HepG2 (cell line): ENCODE measurements around the gene TM9SF3. TPM values are rescaled to one million over a fixed set of nuclear protein-coding genes. Genes with fewer than 3 reads are reported as not detected.
A peak's percentile ranks its signal among the peaks of the same experiment; 100 is the strongest.

ENCODE experiments used
- ATAC-seq: fragments of 200-7000 bp; cut with Tn5 transposase; 3 replicates; pipeline ENCODE4 v1.9.1; 2020; ENCODE audit warnings: mild to moderate bottlenecking, moderate library complexity
- BruUV-seq: library from RNA; stranded (reverse); fragments of 400-500 nt; replicated peaks from 2 replicates; lab custom pipeline; 2021; lab: Mats Ljungman, UMichigan
- CTCF ChIA-PET: fragments of 300-600 bp; formaldehyde crosslinking; extraction: SDS; loops from one replicate; lab custom pipeline; 2021; ENCODE audit warnings: low total read pairs, inconsistent platforms, low intra/inter-chr PET ratio; lab: Yijun Ruan, JAX
- POLR2A ChIA-PET: fragments of 350-600 bp; sonication (Branson Sonifier 250); formaldehyde crosslinking; loops from one replicate; lab custom pipeline; 2020; ENCODE audit warnings: antibody characterized with exemption, inconsistent platforms; lab: Yijun Ruan, JAX
- DNase-seq: peaks from one replicate; pipeline ENCODE4 v3.0.0-alpha.2; 2015; ENCODE audit warnings: low spot score
- FAIRE-seq: peaks from 3 replicates; lab custom pipeline; 2011; peaks lifted over from hg19 to GRCh38; lab: Jason Lieb, UNC
- H2AFZ ChIP-seq: one replicate; pipeline ENCODE4 v1.6.1; 2011; ENCODE audit warnings: low read length, inconsistent platforms
- H3K27ac ChIP-seq: fragments of 300-600 bp; 3 replicates; pipeline ENCODE4 v1.8.0; 2011; ENCODE audit warnings: mixed run types, mild to moderate bottlenecking, mixed read lengths, low read length, inconsistent platforms; ENCODE audit not compliant: insufficient read depth; ENCODE audit errors: extremely low read length
- H3K27me3 ChIP-seq, 2 experiments: fragments of 200-600 bp in 1 of 2; 2 replicates in 1 of 2; 3 replicates in 1 of 2; pipeline versions ENCODE4 v1.6.0 to v1.8.0; 2011; ENCODE audit warnings: low read length in 2 of 2, mild to moderate bottlenecking in 2 of 2, moderate library complexity in 2 of 2, inconsistent platforms in 1 of 2; ENCODE audit not compliant: insufficient read depth in 2 of 2, control insufficient read depth in 1 of 2
- H3K36me3 ChIP-seq, 2 experiments: fragments of 200-600 bp in 1 of 2; replicated peaks in 1 of 2; 2 replicates in 1 of 2; 3 replicates in 1 of 2; pipeline versions ENCODE4 v1.5.1 to v1.8.0; 2011; ENCODE audit warnings: low read length in 2 of 2, inconsistent platforms in 1 of 2; ENCODE audit not compliant: insufficient read depth in 2 of 2, control insufficient read depth in 1 of 2
- H3K4me1 ChIP-seq: 2 replicates; pipeline ENCODE4 v1.5.1; 2012; ENCODE audit warnings: low read length, inconsistent platforms; ENCODE audit not compliant: insufficient read depth
- H3K4me2 ChIP-seq: 2 replicates; pipeline ENCODE4 v1.6.0; 2011; ENCODE audit warnings: low read depth, low read length, inconsistent platforms
- H3K4me3 ChIP-seq, 3 experiments: fragments of 200-600 bp in 1 of 3; sonication (generic), shearing (Covaris generic) in 1 of 3; replicated peaks in 1 of 3; 2 replicates each; pipeline ENCODE4 v1.5.1; 2011 to 2016; ENCODE audit warnings: low read length in 3 of 3, inconsistent platforms in 2 of 3, low read depth in 2 of 3, mild to moderate bottlenecking in 2 of 3, control low read depth in 1 of 3, mixed read lengths in 1 of 3; ENCODE audit not compliant: insufficient read depth in 1 of 3
- H3K79me2 ChIP-seq: one replicate; pipeline ENCODE4 v1.6.1; 2011; ENCODE audit warnings: low read length, inconsistent platforms; ENCODE audit not compliant: insufficient read depth
- H3K9ac ChIP-seq: 2 replicates; pipeline ENCODE4 v1.6.0; 2011; ENCODE audit warnings: mild to moderate bottlenecking, low read depth, low read length, inconsistent platforms; ENCODE audit not compliant: insufficient read depth
- H3K9me3 ChIP-seq: 2 replicates; pipeline ENCODE4 v1.5.1; 2012; ENCODE audit warnings: mild to moderate bottlenecking, low read length
- H4K20me1 ChIP-seq: 2 replicates; pipeline ENCODE4 v1.6.0; 2011; ENCODE audit warnings: inconsistent platforms, mild to moderate bottlenecking, low read length, moderate library complexity; ENCODE audit not compliant: insufficient read depth
- CHD2 ChIP-seq: IDR thresholded peaks from 2 replicates; pipeline ENCODE4 v1.6.1; 2011; ENCODE audit warnings: low read depth, low read length, improper control_type of control experiment
- MAFK ChIP-seq, 2 experiments: IDR thresholded peaks in 1 of 2; conservative IDR thresholded peaks in 1 of 2; 2 replicates each; pipeline ENCODE4 v1.6.1; 2011; ENCODE audit warnings: improper control_type of control experiment in 2 of 2, low read length in 2 of 2
- MED13 ChIP-seq: sonication (generic); formaldehyde crosslinking; IDR thresholded peaks from 2 replicates; pipeline ENCODE4 v1.5.0; 2020; ENCODE audit warnings: missing genetic modification reagents
- MEIS2 ChIP-seq: sonication (generic); formaldehyde crosslinking; IDR thresholded peaks from 2 replicates; pipeline ENCODE4 v1.9.0; 2021; ENCODE audit warnings: mild to moderate bottlenecking, missing genetic modification reagents
- NFKBIZ ChIP-seq: IDR thresholded peaks from 2 replicates; pipeline ENCODE4 v1.6.1; 2018; ENCODE audit warnings: missing genetic modification reagents, missing compliant biosample characterization
- NFYB ChIP-seq: sonication (generic); formaldehyde crosslinking; IDR thresholded peaks from 2 replicates; pipeline ENCODE4 v1.4.0; 2020; ENCODE audit warnings: missing genetic modification reagents
- NR1H2 ChIP-seq: sonication (generic); formaldehyde crosslinking; IDR thresholded peaks from 2 replicates; pipeline ENCODE4 v1.8.1; 2022; ENCODE audit warnings: low read depth, missing genetic modification reagents, borderline replicate concordance
- RARA ChIP-seq: IDR thresholded peaks from 2 replicates; pipeline ENCODE4 v1.6.1; 2016; ENCODE audit warnings: missing genetic modification reagents, missing compliant biosample characterization
- SNAPC2 ChIP-seq: sonication (generic); formaldehyde crosslinking; IDR thresholded peaks from 2 replicates; pipeline ENCODE4 v1.8.1; 2022; ENCODE audit warnings: mild to moderate bottlenecking, missing genetic modification reagents
- TOPORS ChIP-seq: sonication (generic); formaldehyde crosslinking; IDR thresholded peaks from 2 replicates; pipeline ENCODE4 v1.8.0; 2023; ENCODE audit warnings: mild to moderate bottlenecking, missing genetic modification reagents
- ZNF232 ChIP-seq: sonication (generic); formaldehyde crosslinking; IDR thresholded peaks from 2 replicates; pipeline ENCODE4 v1.4.0; 2020; ENCODE audit warnings: missing genetic modification reagents, borderline replicate concordance
- ZNF335 ChIP-seq: sonication (generic); formaldehyde crosslinking; IDR thresholded peaks from 2 replicates; pipeline ENCODE4 v1.4.0; 2020; ENCODE audit warnings: missing genetic modification reagents
- ZNF607 ChIP-seq: sonication (generic); formaldehyde crosslinking; IDR thresholded peaks from 2 replicates; pipeline ENCODE4 v1.5.1; 2020; ENCODE audit warnings: missing genetic modification reagents, mild to moderate bottlenecking, borderline replicate concordance
- ZNF644 ChIP-seq: IDR thresholded peaks from 2 replicates; pipeline ENCODE4 v1.6.1; 2016; ENCODE audit warnings: low read depth
- ZNF781 ChIP-seq: sonication (generic); formaldehyde crosslinking; IDR thresholded peaks from 2 replicates; pipeline ENCODE4 v1.5.1; 2020; ENCODE audit warnings: borderline replicate concordance, mild to moderate bottlenecking, missing genetic modification reagents; ENCODE audit errors: not compliant biosample characterization
- ZSCAN12 ChIP-seq: sonication (generic); formaldehyde crosslinking; IDR thresholded peaks from 2 replicates; pipeline ENCODE4 v1.9.0; 2021; ENCODE audit warnings: mild to moderate bottlenecking, missing genetic modification reagents
- WGBS: methylation state at CpG from one replicate; pipeline ENCODE4 v1.1.6; 2017; ENCODE audit warnings: low lambda C conversion rate; 5-methylcytosine and 5-hydroxymethylcytosine counted together
- in situ Hi-C: cut with HindIII; loops from 2 replicates; pipeline ENCODE4 v1.10.0; 2017; ENCODE audit warnings: low pct_unique_long_range_greater_than_20kb; ENCODE audit not compliant: extremely low pct_ligation_motif_present
- intact Hi-C: fragments of 100-400 bp; cut with micrococcal nuclease; formaldehyde crosslinking; loops from one replicate; pipeline ENCODE4 v1.10.0; 2022; ENCODE audit not compliant: unreplicated experiment
- polyA plus RNA-seq, 8 experiments: library from polyadenylated mRNA; depleted of rRNA in 3 of 8; stranded (reverse) in 7 of 8; unstranded in 1 of 8; fragments of >200 nt; fragmentation: Illumina TruSeq in 4 of 8; extraction: Trizol in 4 of 8; gene quantifications; 2 replicates each; pipeline versions ENCODE4 v1.2.1 to v1.2.3, GENCODE V29; 2011 to 2016; ENCODE audit warnings: low read depth in 4 of 8, missing spikeins in 1 of 8, mixed read lengths in 1 of 8; ENCODE audit not compliant: insufficient read depth in 1 of 8
- total RNA-seq, 5 experiments: library from RNA; depleted of rRNA; stranded (reverse); fragments of >200 nt; fragmentation: Illumina TruSeq; extraction: Trizol; gene quantifications; 2 replicates each; pipeline ENCODE4 v1.2.3, GENCODE V29; 2016; ENCODE audit warnings: low read depth in 1 of 5
- TF ChIP-seq, protein P1 (sequence below): sonication (generic); formaldehyde crosslinking; IDR thresholded peaks from 2 replicates; pipeline ENCODE4 v1.8.1; 2022; ENCODE audit warnings: low read depth, mild to moderate bottlenecking, missing genetic modification reagents
- TF ChIP-seq, protein P2 (sequence below): sonication (generic); formaldehyde crosslinking; IDR thresholded peaks from 2 replicates; pipeline ENCODE4 v1.5.1; 2020; ENCODE audit warnings: missing genetic modification reagents, mild to moderate bottlenecking, borderline replicate concordance
- TF ChIP-seq, protein P3 (sequence below): sonication (generic); formaldehyde crosslinking; IDR thresholded peaks from 2 replicates; pipeline ENCODE4 v1.4.0; 2020; ENCODE audit warnings: missing genetic modification reagents

The TM9SF3 gene
- total and polyA plus RNA-seq, 2 of the 13 experiments (the other 11 are each of a cell fraction or from before 2014, with no cell fraction given): 43.8 to 120 TPM

DNA sequence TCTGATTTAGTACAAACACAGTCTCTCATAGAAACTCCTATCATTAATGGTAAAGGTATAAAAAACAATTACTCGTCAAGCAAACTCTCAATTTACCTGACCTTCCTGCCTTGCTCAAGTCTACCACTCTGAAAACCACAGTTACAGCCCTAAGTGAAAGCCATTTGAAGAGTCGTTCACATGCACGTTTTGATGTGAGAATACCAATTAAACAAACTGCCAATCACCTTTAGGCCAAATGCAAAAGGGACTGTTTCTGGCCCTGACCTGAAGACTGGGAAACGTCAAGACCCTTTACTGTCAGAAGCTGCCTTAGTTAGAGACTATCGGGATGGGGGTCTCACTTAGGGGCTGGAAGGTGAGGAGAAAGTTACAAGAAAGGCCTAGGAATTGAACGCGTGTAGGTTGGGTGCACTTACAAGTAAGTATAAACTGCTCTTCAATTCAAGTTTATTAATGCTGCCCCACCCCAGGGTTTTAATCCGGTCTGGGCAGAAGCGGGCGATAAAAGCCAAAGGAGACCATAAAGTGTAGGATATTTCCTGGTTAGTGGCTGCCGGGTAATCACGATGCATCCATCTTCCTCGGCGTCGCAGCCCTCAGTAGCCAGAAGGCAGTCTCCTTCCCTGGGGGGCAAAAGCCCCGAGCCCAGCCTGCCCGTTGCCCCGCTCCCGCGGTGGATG is 935 bp downstream of the TM9SF3 start:
- H3K79me2 ChIP-seq: peaks cover 55% of the 10 kb centered on the region
- BruUV-seq: no TSS peak
- POLR2A ChIA-PET: no interaction called here
- no peak overlapping the region for H2AFZ ChIP-seq
- peak overlapping the region; percentile 99 for H3K9ac ChIP-seq
- 2% methylated on average over 10 of the region's 20 CpGs for WGBS
- peaks cover 56% of the 10 kb centered on the region for H3K4me1 ChIP-seq
- H3K9me3 ChIP-seq: no peaks in the 10 kb centered on the region
- ATAC-seq (peak; percentile 47), DNase-seq (no peak), FAIRE-seq (peak; percentile 4)
- H4K20me1 ChIP-seq: peaks cover 41% of the 10 kb centered on the region
- intact Hi-C loops: no loop called here
- H3K27ac ChIP-seq: peak overlapping the region; percentile 99
- H3K4me3 ChIP-seq: peak overlapping the region; percentile 97
- H3K27me3 ChIP-seq: no peaks in the 10 kb centered on the region; a peak in 1 of 5 replicates
- no peaks in the 10 kb centered on the region; a peak in 3 of 5 replicates for H3K36me3 ChIP-seq
- in situ Hi-C loops: no loop called here
- CTCF ChIA-PET: no interaction called here
- H3K4me2 ChIP-seq: peak overlapping the region; percentile 89
- TF ChIP-seq, protein P1, sequence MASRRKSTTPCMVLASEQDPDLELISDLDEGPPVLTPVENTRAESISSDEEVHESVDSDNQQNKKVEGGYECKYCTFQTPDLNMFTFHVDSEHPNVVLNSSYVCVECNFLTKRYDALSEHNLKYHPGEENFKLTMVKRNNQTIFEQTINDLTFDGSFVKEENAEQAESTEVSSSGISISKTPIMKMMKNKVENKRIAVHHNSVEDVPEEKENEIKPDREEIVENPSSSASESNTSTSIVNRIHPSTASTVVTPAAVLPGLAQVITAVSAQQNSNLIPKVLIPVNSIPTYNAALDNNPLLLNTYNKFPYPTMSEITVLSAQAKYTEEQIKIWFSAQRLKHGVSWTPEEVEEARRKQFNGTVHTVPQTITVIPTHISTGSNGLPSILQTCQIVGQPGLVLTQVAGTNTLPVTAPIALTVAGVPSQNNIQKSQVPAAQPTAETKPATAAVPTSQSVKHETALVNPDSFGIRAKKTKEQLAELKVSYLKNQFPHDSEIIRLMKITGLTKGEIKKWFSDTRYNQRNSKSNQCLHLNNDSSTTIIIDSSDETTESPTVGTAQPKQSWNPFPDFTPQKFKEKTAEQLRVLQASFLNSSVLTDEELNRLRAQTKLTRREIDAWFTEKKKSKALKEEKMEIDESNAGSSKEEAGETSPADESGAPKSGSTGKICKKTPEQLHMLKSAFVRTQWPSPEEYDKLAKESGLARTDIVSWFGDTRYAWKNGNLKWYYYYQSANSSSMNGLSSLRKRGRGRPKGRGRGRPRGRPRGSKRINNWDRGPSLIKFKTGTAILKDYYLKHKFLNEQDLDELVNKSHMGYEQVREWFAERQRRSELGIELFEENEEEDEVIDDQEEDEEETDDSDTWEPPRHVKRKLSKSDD (CRISPR knock-in tag): no peak
- TF ChIP-seq, protein P2, sequence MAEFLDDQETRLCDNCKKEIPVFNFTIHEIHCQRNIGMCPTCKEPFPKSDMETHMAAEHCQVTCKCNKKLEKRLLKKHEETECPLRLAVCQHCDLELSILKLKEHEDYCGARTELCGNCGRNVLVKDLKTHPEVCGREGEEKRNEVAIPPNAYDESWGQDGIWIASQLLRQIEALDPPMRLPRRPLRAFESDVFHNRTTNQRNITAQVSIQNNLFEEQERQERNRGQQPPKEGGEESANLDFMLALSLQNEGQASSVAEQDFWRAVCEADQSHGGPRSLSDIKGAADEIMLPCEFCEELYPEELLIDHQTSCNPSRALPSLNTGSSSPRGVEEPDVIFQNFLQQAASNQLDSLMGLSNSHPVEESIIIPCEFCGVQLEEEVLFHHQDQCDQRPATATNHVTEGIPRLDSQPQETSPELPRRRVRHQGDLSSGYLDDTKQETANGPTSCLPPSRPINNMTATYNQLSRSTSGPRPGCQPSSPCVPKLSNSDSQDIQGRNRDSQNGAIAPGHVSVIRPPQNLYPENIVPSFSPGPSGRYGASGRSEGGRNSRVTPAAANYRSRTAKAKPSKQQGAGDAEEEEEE (CRISPR knock-in tag): no peak
- TF ChIP-seq, protein P3, sequence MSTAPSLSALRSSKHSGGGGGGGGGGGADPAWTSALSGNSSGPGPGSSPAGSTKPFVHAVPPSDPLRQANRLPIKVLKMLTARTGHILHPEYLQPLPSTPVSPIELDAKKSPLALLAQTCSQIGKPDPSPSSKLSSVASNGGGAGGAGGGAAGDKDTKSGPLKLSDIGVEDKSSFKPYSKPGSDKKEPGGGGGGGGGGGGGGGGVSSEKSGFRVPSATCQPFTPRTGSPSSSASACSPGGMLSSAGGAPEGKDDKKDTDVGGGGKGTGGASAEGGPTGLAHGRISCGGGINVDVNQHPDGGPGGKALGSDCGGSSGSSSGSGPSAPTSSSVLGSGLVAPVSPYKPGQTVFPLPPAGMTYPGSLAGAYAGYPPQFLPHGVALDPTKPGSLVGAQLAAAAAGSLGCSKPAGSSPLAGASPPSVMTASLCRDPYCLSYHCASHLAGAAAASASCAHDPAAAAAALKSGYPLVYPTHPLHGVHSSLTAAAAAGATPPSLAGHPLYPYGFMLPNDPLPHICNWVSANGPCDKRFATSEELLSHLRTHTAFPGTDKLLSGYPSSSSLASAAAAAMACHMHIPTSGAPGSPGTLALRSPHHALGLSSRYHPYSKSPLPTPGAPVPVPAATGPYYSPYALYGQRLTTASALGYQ: 0 out of 2 replicates have a peak, but pooled peaks have one; percentile 31
- TF ChIP-seq CHD2 (no peak), ZSCAN12 (no peak), TOPORS (CRISPR knock-in tag) (no peak), MAFK (conservative IDR thresholded peaks at IDR 0.05 in 1 of 2, IDR thresholded peaks at IDR 0.05 in 1 of 2; ENCODE audit: low read length in 2 of 2) (no peak), ZNF607 (CRISPR knock-in tag) (0 out of 2 replicates have a peak, but pooled peaks have one; percentile 15), SNAPC2 (no peak), NFYB (CRISPR knock-in tag) (no peak), ZNF335 (CRISPR knock-in tag) (0 out of 2 replicates have a peak, but pooled peaks have one; percentile 43), NFKBIZ (CRISPR knock-in tag) (no peak), MED13 (no peak), NR1H2 (CRISPR knock-in tag) (no peak), ZNF644 (no peak), RARA (no peak), MEIS2 (CRISPR knock-in tag) (no peak), ZNF781 (no peak), ZNF232 (no peak)
